SK-N-SH treated with all-trans-retinoic acid at 6 μM for 48 hours (cell line): Measurements from ENCODE around the gene CADM1.

Experiments
- ATAC-seq: fragments of 200-7000 bp; cut with Tn5 transposase; 3 replicates; pipeline ENCODE4 v1.9.1; 2020; ENCODE audit warnings: mild to moderate bottlenecking, moderate library complexity
- ARNTL ChIP-seq: fragments of 450-650 bp; formaldehyde crosslinking; IDR thresholded peaks from 2 replicates; pipeline ENCODE4 v1.5.0; 2020; ENCODE audit warnings: low read depth, mild to moderate bottlenecking, moderate library complexity, borderline replicate concordance
- BACH2 ChIP-seq: fragments of 250-450 bp; sonication (Bioruptor Pico); IDR thresholded peaks from 2 replicates; pipeline ENCODE4 v1.9.0; 2021; ENCODE audit warnings: mild to moderate bottlenecking, borderline replicate concordance
- CREB5 ChIP-seq: fragments of 250-450 bp; sonication (Bioruptor Pico); IDR thresholded peaks from 2 replicates; pipeline ENCODE4 v1.5.1; 2020; ENCODE audit warnings: low read depth, mild to moderate bottlenecking, moderate library complexity
- CSDC2 ChIP-seq: fragments of 250-450 bp; sonication (Bioruptor Pico); IDR thresholded peaks from 2 replicates; pipeline ENCODE4 v1.5.0; 2020; ENCODE audit warnings: mild to moderate bottlenecking, moderate library complexity
- ESRRG ChIP-seq: fragments of 250-450 bp; sonication (Bioruptor Pico); IDR thresholded peaks from 2 replicates; pipeline ENCODE4 v1.6.1; 2021; ENCODE audit warnings: mild to moderate bottlenecking
- GLIS3 ChIP-seq: fragments of 250-450 bp; sonication (Bioruptor Pico); IDR thresholded peaks from 2 replicates; pipeline ENCODE4 v1.5.0; 2020; ENCODE audit warnings: mild to moderate bottlenecking, moderate library complexity
- ISL1 ChIP-seq: fragments of 250-450 bp; sonication (Bioruptor Pico); IDR thresholded peaks from 2 replicates; pipeline ENCODE4 v2.1.2; 2022; ENCODE audit warnings: mild to moderate bottlenecking, moderate library complexity
- OSR1 ChIP-seq: fragments of 250-450 bp; sonication (Bioruptor Pico); IDR thresholded peaks from 2 replicates; pipeline ENCODE4 v1.8.0; 2022; ENCODE audit warnings: moderate library complexity, mild to moderate bottlenecking, inconsistent platforms
- PATZ1 ChIP-seq: fragments of 250-450 bp; sonication (Bioruptor Pico); IDR thresholded peaks from 2 replicates; pipeline ENCODE4 v1.8.0; 2020; ENCODE audit warnings: mild to moderate bottlenecking, moderate library complexity, borderline replicate concordance
- PPARA ChIP-seq: fragments of 250-450 bp; sonication (Bioruptor Pico); IDR thresholded peaks from 2 replicates; pipeline ENCODE4 v1.5.0; 2020; ENCODE audit warnings: mild to moderate bottlenecking, borderline replicate concordance
- RARB ChIP-seq: fragments of 250-450 bp; sonication (Bioruptor Pico); IDR thresholded peaks from 2 replicates; pipeline ENCODE4 v1.8.0; 2021; ENCODE audit warnings: mild to moderate bottlenecking, moderate library complexity
- SNAI2 ChIP-seq: fragments of 250-450 bp; sonication (Bioruptor Pico); IDR thresholded peaks from 2 replicates; pipeline ENCODE4 v1.5.0; 2020; ENCODE audit warnings: mild to moderate bottlenecking, moderate library complexity
- TCF4 ChIP-seq: fragments of 250-450 bp; sonication (Bioruptor Pico); IDR thresholded peaks from 2 replicates; pipeline ENCODE4 v1.8.0; 2021; ENCODE audit warnings: mild to moderate bottlenecking, moderate library complexity, borderline replicate concordance
- TOX ChIP-seq: fragments of 250-450 bp; sonication (Bioruptor Pico); IDR thresholded peaks from 2 replicates; pipeline ENCODE4 v1.8.0; 2021; ENCODE audit warnings: mild to moderate bottlenecking, moderate library complexity, borderline replicate concordance
- ZC3H10 ChIP-seq: fragments of 250-450 bp; sonication (Bioruptor Pico); IDR thresholded peaks from 2 replicates; pipeline ENCODE4 v1.5.1; 2021; ENCODE audit warnings: mild to moderate bottlenecking, moderate library complexity
- ZFP3 ChIP-seq: fragments of 250-450 bp; sonication (Bioruptor Pico); IDR thresholded peaks from 2 replicates; pipeline ENCODE4 v1.5.0; 2020; ENCODE audit warnings: mild to moderate bottlenecking, moderate library complexity
- ZFP30 ChIP-seq: fragments of 450-650 bp; formaldehyde crosslinking; IDR thresholded peaks from 2 replicates; pipeline ENCODE4 v1.5.0; 2022; ENCODE audit warnings: mild to moderate bottlenecking, moderate library complexity
- ZNF565 ChIP-seq: fragments of 450-650 bp; formaldehyde crosslinking; conservative IDR thresholded peaks from 2 replicates; pipeline ENCODE4 v1.5.0; 2020; ENCODE audit warnings: low read depth, mild to moderate bottlenecking, moderate library complexity
- ZNF70 ChIP-seq: fragments of 450-650 bp; formaldehyde crosslinking; IDR thresholded peaks from 2 replicates; pipeline ENCODE4 v1.5.0; 2020; ENCODE audit warnings: mild to moderate bottlenecking, moderate library complexity
- ZNF8 ChIP-seq: fragments of 450-650 bp; formaldehyde crosslinking; IDR thresholded peaks from 2 replicates; pipeline ENCODE4 v1.5.0; 2020; ENCODE audit warnings: mild to moderate bottlenecking, moderate library complexity
- TF ChIP-seq, protein P1 (sequence below): fragments of 250-450 bp; sonication (Bioruptor Pico); IDR thresholded peaks from 2 replicates; pipeline ENCODE4 v1.5.0; 2020; ENCODE audit warnings: mild to moderate bottlenecking, moderate library complexity

The CADM1 gene

DNA sequence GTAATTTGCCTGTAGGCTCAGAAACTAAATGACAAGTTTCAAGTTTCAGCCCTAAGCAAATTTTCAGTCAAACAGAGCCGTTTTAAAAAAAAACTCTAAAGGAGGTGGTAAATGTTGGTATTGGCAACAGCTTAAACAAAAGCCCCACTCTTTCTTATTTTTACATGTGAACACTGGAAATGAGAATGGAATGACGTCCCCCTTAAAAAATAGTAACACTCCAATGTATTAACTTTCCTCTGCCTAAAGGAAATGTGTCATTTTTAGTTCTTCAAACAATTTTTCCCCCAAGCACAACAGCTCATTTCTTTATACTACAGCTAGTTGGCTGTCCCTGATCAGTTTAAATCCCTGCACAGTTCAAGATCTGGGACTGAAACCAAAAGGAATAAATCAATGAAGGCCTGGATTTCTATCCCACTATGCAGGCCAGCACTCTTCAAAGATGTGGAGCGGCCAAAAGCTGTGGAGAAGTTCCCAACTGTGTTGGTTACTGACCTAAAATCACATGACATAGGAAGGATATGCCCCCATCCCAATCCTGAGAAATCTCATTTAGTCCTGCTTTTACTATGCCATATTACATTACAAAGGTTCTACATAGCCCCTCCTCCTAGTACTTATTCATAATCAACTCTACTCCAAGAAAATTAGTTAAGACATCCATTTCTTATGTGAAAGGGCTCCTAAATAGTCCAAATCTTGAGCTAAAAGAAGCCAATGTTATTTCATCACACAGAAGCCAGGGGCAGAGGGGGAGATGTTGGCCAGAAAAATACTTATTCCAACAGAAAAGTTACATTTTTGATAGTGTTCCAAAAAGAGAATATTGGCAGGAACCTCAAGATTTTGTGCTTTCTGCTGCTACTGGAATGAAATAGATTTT lies 95.9 kb downstream of the CADM1 start:
- TF ChIP-seq ZNF70 (CRISPR knock-in tag) (no peak), BACH2 (no peak), ZNF8 (CRISPR knock-in tag) (no peak), CSDC2 (no peak), ISL1 (CRISPR knock-in tag) (peak; percentile 40; the same call in 1 of the 2 replicates), OSR1 (CRISPR knock-in tag) (no peak), RARB (CRISPR knock-in tag) (no peak)
- peak; percentile 57 for ATAC-seq

GRCh38 chr11:115407496-115407895 lies 96.7 kb downstream of the CADM1 start:
- TF ChIP-seq ISL1 (CRISPR knock-in tag) (no peak), BACH2 (no peak), ARNTL (no peak), CSDC2 (no peak), ZNF565 (CRISPR knock-in tag) (no peak), ESRRG (no peak), ZC3H10 (CRISPR knock-in tag) (no peak), ZNF70 (CRISPR knock-in tag) (no peak), TCF4 (no peak), ZFP3 (CRISPR knock-in tag) (no peak), TOX (CRISPR knock-in tag) (no peak), OSR1 (CRISPR knock-in tag) (no peak), GLIS3 (CRISPR knock-in tag) (no peak)
- TF ChIP-seq, protein P1, sequence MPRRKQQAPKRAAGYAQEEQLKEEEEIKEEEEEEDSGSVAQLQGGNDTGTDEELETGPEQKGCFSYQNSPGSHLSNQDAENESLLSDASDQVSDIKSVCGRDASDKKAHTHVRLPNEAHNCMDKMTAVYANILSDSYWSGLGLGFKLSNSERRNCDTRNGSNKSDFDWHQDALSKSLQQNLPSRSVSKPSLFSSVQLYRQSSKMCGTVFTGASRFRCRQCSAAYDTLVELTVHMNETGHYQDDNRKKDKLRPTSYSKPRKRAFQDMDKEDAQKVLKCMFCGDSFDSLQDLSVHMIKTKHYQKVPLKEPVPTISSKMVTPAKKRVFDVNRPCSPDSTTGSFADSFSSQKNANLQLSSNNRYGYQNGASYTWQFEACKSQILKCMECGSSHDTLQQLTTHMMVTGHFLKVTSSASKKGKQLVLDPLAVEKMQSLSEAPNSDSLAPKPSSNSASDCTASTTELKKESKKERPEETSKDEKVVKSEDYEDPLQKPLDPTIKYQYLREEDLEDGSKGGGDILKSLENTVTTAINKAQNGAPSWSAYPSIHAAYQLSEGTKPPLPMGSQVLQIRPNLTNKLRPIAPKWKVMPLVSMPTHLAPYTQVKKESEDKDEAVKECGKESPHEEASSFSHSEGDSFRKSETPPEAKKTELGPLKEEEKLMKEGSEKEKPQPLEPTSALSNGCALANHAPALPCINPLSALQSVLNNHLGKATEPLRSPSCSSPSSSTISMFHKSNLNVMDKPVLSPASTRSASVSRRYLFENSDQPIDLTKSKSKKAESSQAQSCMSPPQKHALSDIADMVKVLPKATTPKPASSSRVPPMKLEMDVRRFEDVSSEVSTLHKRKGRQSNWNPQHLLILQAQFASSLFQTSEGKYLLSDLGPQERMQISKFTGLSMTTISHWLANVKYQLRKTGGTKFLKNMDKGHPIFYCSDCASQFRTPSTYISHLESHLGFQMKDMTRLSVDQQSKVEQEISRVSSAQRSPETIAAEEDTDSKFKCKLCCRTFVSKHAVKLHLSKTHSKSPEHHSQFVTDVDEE (CRISPR knock-in tag): no peak
- ATAC-seq: no peak

- TF ChIP-seq, protein P1 (CRISPR knock-in tag): no peak
- no peak for TF ChIP-seq PATZ1 (CRISPR knock-in tag)
- TF ChIP-seq SNAI2 (CRISPR knock-in tag): no peak
- no peak for TF ChIP-seq ARNTL
- TF ChIP-seq PPARA (CRISPR knock-in tag): no peak
- no peak for TF ChIP-seq ZNF8 (CRISPR knock-in tag)
- no peak for TF ChIP-seq TOX (CRISPR knock-in tag)
- TF ChIP-seq CREB5: no peak
- TF ChIP-seq ZFP30: no peak
- TF ChIP-seq ZC3H10 (CRISPR knock-in tag): no peak
- ATAC-seq: no peak
Measured at GRCh38 chr11:115406404-115406803, 97.8 kb downstream of the CADM1 start.
